ENCODE measurements around the gene SLC30A10. TPM values are rescaled to one million over a fixed set of nuclear protein-coding genes. Genes with fewer than 3 reads are reported as not detected.

SLC30A10 gene
- total RNA-seq, 1 donor from 2014 or later = 0.12 TPM

DNA sequence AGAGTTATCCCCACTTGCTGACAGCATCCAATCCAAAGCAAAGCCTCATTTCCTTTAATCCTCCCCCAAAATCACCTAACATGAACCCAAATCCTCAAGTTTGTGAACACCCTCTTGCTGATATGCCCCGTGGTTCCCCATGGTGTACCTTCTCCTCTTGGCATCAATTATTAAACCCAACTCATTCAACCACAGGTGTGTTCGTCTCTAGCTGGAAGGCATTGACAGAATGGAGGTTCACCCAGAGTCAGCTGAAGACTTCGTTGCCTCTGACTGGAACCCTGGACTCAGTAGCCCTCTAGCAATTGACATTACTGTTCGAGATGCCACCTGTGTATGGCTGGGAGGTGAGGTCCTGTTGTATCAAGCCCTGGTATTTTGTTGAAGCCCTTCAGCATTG lies 22.8 kb downstream of the SLC30A10 start:
- no peak overlapping the region for H3K4me3 ChIP-seq (ENCODE audit: low read depth, low read length)
- TF ChIP-seq, protein P1, sequence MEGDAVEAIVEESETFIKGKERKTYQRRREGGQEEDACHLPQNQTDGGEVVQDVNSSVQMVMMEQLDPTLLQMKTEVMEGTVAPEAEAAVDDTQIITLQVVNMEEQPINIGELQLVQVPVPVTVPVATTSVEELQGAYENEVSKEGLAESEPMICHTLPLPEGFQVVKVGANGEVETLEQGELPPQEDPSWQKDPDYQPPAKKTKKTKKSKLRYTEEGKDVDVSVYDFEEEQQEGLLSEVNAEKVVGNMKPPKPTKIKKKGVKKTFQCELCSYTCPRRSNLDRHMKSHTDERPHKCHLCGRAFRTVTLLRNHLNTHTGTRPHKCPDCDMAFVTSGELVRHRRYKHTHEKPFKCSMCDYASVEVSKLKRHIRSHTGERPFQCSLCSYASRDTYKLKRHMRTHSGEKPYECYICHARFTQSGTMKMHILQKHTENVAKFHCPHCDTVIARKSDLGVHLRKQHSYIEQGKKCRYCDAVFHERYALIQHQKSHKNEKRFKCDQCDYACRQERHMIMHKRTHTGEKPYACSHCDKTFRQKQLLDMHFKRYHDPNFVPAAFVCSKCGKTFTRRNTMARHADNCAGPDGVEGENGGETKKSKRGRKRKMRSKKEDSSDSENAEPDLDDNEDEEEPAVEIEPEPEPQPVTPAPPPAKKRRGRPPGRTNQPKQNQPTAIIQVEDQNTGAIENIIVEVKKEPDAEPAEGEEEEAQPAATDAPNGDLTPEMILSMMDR (conservative IDR thresholded peaks at IDR 0.05; ENCODE audit: low read depth, low read length) = no peak

DNA sequence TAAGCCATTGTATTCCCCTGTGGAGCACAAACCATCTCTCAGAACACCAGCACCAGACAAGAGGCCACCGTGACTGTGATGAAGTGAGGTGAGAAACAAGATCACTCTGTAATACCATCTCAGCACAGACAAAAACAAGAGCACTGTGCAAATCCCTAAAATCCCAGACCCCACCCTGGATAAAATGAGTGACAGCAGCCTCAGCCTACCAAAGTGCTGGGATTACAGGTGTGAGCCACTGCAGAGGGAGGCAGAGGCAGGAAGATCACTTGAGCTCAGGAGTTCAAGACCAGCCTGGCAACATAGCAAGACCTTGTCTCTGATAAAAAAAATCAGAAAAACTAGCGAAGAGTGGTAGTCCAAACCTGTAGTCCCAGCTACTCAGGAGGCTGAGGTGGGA lies 23.4 kb downstream of the SLC30A10 start:
- TF ChIP-seq, protein P1 (conservative IDR thresholded peaks at IDR 0.05; ENCODE audit: low read depth, low read length) = no peak
- no peak overlapping the region for H3K4me3 ChIP-seq (ENCODE audit: low read depth, low read length)
- no peak for DNase-seq (ENCODE audit: low read depth)

More for the DNA sequence above, 22.8 kb downstream of the SLC30A10 start:
- DNase-seq (ENCODE audit: low read depth) = no peak

DNA sequence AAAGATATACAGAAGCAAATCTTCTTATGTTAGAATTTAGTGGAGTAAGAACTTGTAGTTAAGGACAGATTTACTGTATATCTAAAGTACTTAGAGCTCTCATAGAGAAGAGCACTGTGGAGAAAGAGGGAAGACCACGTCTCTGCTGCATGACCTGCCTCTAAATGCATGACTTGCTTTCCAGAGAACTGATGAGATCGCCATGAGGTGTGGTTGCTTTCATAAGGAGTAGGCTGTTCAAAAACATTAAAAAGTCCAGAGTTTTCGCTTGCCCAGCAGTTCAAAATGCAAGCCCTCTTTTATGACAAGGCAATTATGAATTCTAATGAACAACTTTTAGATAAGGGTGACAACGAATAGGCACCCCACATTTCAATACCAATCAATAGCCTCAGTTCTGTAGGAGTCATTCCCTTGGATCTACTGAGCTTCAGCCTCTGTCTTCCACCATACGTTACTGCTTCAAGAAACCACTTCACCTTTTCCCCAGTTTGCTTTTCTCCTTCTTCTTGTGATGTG lies 24.9 kb downstream of the SLC30A10 start:
- TF ChIP-seq, protein P1 (conservative IDR thresholded peaks at IDR 0.05; ENCODE audit: low read depth, low read length) = no peak
- H3K4me3 ChIP-seq (ENCODE audit: low read depth, low read length) = no peak overlapping the region
- DNase-seq (ENCODE audit: low read depth) = no peak

DNA sequence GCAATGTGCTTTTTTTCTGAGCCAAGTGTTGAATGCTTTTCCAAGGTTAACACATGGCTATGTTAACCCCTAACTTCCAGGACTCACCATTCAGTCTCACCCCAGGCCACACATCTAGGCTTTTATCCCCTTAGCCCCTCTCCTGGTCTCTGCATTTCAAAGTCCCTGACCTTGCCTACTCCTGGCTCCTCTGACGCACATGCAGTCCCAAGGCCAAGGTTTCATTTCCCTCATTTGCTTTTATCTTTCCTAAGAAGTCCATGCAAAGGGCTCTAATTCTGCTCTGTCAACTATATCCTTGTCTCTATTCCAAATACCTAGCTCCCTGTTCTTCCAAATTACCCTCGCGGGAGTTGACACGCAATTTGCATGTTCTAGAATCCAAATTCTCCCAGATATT lies 25.4 kb downstream of the SLC30A10 start:
- no peak overlapping the region for H3K4me3 ChIP-seq (ENCODE audit: low read depth, low read length)
- no peak for DNase-seq (ENCODE audit: low read depth)
- TF ChIP-seq, protein P1 (conservative IDR thresholded peaks at IDR 0.05; ENCODE audit: low read depth, low read length) = no peak

DNA sequence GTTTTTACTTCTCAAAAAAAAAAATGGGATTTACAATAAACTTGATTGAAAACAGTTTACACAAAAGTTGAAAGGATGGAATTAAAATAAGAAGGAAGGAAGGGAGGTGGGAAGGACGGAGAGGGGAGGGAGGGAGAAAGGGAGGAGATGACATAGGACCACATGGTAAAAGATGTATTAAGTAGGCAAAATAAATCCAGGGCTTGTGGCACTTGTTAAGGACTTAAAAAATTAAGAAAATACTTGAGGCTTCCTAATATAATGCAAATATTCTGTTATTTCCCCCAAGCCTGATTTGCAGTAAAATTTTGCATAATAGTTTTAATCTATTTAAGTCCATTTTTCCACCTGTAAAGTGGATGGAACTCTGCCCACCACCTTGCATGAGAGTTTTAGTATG lies 27.5 kb downstream of the SLC30A10 start:
- no peak for DNase-seq (ENCODE audit: low read depth)
- H3K4me3 ChIP-seq (ENCODE audit: low read depth, low read length) = no peak overlapping the region
- TF ChIP-seq, protein P1 (conservative IDR thresholded peaks at IDR 0.05; ENCODE audit: low read depth, low read length) = no peak

GRCh38 chr1:219900201-219900600 lies 28.2 kb downstream of the SLC30A10 start:
- no peak for DNase-seq (ENCODE audit: low read depth)
- TF ChIP-seq, protein P1 (conservative IDR thresholded peaks at IDR 0.05; ENCODE audit: low read depth, low read length) = no peak

DNA sequence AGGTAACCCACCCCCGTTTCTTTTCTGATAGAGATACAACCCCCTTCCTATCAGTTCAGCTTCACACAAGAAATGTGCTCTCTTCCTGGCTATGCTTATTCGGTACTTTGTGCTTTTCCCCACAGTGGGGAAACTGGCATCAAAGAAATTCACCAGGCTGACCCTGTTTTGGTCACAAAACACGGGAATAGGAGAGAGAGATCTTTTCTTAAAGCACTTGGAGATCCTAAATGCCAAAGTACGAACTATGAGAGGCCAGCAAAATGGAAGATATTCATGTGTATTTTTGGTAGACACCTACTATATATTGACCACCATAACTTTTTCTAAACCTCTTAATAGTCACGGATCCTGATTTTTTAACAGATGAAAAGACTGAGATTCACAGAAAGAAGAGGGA lies 30.0 kb downstream of the SLC30A10 start:
- TF ChIP-seq, protein P1 (conservative IDR thresholded peaks at IDR 0.05; ENCODE audit: low read depth, low read length) = no peak
- no peak overlapping the region for H3K4me3 ChIP-seq (ENCODE audit: low read depth, low read length)
- no peak for DNase-seq (ENCODE audit: low read depth)

More at GRCh38 chr1:219900201-219900600, 28.2 kb downstream of the SLC30A10 start:
- no peak overlapping the region for H3K4me3 ChIP-seq (ENCODE audit: low read depth, low read length)

Data from epithelial cell of proximal tubule (primary cell).